Ammon's horn (tissue), 1 donor: ENCODE results near the gene SUCLG2.

Experiments used
- DNase-seq: peaks from one replicate; pipeline ENCODE4 v3.0.0-alpha.2; 2016; ENCODE audit warnings: low spot score

Gene SUCLG2

DNA sequence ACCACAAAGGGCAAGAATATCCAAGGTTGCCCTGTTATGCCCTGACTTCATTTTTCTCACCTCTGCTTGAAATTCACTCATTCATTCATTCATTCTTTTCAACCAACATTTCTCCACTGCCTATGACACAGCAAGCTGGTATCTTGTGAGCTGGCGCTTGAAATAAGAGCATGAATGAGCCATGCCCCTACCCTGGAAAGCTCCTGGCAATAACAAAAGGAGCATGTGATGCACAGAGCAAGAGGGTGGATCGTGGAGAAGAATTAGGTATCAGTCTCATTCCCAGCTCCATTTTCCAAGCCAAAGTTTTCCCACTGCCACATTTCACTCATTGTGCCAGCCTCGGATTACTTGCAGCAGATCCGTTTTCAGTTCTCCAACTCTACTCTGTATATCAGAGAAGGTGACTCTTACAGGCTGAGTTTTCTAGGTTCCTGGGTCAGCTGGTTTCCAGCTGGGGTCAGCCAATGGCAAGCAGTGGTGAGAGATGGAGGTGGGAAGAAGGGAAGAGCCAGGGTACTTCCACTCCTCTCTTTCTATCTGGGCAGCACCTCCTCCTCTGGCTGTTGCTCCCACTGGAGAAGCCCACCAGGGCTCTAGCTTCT is 144.8 kb downstream of the SUCLG2 start:
- DNase-seq = no peak

DNA sequence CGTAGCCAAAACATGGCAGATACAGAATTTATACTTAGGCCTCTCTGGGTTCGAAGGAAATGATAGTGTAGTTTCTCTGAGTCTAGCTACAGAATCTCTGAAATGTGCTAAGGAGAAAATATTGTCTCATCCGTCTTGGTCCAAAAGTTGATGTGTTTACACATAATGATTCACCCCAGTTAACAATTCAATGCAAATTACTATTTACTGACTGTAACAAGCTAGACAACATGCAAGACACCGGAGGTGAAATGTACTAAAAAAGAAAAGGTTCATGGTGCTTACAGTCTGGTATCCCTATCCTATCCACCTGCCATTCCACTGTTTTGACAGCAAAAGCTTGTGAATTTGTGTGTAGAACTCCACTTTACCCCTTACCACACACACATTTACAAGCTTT is 146.8 kb downstream of the SUCLG2 start:
- DNase-seq = no peak

DNA sequence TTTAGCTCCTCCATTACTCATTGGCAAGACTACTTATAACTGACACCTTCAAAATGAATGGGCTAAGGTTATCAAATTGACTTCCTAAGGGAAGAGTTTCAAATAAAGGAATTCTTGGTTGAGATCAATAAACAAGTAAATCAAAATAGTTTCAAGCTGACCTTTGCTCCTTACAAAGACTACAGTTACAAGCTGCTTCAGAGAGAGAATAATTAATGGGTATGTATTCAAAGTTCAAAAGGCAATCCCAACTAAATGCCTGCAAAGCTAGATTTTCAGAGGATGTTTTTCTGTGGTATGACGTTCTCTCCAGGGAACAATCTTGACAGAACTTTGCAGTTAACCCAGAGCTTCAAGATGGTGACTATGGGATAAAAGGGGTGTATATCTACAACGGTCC is 153.7 kb downstream of the SUCLG2 start:
- DNase-seq = no peak

DNA sequence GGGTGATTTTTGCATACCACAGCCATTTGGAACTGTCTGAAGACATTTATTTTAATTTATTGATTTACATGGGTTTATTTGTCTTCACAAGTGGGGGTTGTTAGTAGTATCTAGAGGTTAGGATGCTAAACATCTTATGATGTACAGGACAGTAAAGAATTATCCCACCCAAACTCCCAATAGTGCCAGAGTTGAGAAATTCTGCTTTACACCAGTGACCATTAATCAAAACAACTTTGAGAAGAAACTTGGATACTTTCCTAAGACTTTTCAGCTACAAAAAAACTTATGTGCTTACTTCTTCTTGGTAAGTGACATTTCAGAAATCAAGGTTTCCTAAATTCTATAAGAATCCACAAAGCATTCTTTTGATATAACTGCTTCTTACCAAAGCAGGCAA is 156.7 kb downstream of the SUCLG2 start:
- DNase-seq = no peak

DNA sequence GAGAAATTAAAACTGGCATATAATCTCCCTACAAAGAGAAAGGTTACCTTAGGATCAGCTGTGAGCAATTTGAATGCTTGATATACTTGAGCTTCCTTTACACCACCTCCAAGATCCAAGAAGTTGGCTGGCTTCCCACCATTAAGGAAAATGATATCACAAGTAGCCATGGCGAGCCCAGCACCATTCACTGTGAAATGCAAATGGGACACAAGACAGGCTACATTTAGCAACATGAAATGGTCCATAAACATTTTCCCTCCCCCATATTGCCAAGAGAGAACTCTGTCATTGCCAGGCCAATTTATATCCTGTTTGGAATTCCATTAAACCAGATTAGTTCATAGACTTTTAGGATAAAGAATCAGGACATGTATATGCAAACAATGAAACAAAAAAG is 158.7 kb downstream of the SUCLG2 start:
- DNase-seq = no peak

DNA sequence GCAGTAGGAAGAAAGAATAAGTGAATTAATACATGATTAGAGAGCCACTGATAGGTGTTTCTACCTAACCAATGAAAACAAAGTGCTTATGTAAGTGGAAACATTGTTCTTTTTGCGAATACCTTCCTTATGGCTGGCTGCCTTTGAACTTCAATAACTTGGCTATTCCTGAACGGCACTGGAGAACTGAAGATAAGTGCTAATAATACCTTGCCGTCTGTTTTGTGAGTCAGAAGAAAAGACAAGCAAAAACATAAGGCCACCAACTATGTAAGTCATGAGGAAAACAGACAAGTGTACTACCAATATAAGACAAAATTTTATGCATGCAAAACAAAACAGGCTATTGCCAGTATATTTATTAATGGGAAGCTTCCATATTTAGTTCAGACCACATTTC is 160.6 kb downstream of the SUCLG2 start:
- no peak for DNase-seq

DNA sequence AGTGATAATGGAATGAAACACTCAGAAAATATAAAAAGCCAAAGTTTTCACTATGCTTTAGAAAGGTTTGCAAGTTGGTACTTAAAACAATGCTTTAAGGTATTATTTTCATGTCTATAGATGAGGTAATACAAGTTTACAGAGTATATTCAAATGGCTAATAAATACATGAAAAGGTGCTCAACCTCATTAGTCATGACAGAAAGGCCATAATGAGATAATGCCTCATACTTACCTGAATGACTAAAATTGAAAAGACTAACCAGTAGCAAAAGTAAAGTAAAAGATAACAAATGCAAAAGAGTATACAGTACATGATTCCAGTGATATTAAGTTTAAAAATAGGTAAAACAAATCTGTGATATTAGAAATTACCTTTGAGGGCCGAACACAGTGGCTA is 163.8 kb downstream of the SUCLG2 start:
- DNase-seq = no peak

DNA sequence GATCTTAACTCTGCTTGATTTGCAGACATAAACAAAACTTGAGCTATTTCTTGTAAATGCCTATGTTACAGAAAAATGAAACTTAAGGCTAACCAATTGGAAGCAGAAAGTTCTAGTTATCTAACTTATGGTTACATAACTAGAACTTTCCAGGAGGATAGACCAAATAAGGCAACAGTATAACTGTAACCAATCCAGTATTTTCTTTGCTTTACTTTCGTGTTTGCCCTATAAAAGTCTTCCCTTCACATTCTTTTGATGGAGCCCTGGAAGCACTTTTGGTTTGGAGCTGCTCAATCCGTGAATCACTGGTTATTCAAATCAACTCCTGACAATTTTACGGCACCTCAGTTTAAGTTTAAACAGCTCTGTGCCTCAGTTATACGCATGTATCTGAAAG is 164.6 kb downstream of the SUCLG2 start:
- DNase-seq = no peak

DNA sequence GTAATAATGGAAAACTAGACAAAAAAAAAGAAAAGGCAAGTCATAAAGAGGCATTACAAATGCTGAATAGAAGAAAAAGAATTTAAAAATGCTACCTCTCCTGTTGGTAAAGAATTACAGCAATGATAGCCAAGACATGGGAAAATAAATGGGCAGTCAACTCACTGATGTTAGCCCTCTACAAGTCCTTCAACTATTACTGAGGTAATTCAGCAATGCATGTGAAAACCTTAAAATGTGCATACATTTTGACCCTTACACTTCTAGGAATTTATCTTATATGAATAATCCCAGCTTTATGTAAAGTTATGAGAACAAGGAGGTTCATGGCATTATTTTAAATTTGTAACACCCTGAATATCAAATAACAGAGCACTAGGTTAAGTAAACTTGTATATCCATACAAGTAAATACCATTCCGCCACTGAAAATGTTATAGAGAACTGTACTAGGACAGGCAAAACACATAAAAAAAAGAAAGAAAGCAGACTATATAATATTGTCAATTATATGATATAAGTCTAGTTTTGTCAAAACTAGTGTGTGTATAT is 166.8 kb downstream of the SUCLG2 start:
- no peak for DNase-seq

DNA sequence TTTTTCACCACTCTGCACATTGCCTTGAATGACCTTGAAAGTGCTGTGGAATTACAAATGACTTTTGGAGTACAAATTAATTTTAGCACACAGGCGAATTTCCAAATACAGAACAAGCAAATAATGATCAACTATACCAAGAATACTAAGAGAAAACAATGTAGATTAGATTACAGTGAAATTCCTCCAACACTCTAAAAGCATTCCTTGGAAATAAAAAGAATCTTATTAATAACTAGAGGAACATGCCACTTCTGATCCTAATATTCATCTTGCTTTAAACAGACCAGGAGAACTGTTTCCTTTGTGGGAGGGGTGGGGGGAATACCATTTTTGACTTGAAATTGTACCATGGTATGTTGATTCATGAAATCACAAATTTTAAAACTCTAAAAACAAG is 167.5 kb downstream of the SUCLG2 start:
- DNase-seq = no peak

DNA sequence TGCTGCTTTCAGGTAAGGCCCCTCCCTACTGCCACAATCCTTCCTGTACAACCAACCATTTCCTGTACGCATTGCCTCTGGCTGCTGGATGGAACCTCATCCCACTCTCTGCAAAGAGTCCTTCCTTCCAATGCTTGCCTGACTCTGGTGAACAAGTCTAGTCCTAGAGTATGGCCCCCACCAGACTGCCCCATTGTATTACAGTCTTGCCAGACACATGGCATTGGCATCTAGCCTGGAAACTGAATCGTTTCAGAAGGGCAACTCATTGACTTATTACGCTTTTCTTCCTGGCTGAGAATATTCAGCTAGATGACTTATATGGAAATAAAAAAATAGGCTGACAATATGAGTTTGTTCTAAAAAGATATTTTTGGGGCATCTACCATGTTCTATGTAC is 170.3 kb downstream of the SUCLG2 start:
- DNase-seq = no peak

DNA sequence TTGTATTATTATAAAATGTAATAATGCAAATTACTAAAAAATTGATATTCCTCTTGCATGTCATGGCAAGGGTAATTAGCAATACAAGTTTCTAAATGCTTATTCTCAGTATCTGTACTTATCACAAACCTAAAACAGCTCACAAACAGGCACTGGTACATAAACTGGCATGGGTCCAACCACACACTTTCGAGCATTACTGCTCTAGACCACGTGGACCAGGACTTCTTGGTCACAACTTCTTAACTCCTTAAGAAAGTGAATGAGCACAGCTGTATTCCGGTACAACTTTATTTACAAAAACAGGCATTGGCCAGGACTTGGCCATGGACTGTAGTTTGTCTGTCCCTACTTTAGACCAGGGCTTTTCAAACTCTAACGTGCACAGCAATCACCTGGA is 173.3 kb downstream of the SUCLG2 start:
- DNase-seq = no peak

DNA sequence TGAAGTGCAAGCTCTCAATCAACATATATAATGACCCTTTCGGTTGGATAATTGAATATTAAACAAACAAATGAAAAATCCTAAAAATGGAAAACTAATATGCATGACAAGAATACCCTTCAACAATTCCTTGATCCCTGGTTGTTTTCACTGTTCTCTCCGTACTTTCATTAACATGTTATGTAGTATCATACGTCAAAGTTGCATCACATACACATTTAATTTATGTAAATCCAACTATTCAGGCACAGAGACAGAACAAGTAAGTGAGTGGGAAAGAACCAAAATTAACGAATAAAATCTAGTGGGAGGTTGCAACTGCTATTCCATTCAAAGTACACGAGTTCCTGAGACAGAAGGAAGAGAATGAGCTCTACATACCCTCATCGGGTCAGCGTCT is 176.0 kb downstream of the SUCLG2 start:
- no peak for DNase-seq

DNA sequence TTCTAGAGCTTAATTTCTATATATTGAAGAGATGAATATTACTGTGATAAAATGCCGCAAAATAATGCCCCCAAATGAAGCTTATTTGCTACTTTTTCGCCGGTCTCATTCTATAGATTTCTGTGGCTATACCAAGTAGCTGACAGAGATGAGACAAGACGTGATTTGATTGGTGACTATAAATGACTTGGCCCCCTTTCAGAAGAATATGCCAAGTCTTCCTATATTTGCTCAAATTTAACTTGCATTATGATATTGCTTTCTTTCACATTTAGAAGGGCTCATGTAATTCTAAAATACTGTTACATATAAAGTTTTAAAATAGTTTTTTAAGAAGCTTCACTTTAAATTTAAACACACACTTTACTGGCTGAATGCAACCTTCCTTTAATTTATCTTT is 180.1 kb downstream of the SUCLG2 start:
- DNase-seq = no peak

DNA sequence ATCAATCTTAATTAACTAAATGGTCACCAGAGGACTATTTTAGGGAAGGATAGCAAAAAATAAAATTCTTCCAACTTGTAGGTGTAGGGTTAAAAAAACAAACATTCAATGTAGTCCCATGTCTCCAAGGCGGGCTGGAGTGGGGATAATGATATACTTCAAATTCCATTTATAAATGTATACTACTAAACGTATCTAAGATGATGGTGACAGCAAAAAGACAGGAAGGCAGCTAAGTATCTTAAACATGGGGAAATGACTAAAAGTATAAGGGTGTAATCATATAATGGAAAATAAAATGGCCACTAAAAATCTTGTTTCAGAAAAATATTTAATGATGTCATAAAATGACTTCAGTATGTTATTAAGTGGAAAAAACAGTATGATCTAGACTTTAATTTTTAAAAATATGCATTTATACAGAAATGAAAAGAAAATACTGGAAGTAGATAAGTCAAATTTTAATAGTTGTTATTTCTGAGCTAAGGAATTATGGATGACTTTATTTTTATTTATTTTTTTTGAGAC is 181.7 kb downstream of the SUCLG2 start:
- no peak for DNase-seq

DNA sequence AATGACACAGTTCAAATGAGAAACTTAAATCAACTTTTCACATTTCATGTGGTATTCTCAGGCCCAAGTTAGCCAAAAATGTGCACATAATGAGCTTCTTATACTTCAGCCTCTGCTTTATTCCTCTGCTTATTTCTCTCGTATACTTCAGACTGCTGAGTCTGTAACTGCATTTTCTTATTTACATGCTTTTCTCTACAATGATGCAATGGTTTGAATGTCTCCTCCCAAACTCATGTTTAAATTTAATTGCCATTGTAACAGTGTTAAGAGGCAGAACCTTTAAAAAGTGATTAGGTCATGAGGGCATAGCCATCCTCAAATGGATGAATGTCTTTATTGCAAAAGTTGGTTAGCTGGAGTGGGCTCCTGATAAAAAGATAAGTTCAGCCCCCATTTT is 184.2 kb downstream of the SUCLG2 start:
- no peak for DNase-seq

DNA sequence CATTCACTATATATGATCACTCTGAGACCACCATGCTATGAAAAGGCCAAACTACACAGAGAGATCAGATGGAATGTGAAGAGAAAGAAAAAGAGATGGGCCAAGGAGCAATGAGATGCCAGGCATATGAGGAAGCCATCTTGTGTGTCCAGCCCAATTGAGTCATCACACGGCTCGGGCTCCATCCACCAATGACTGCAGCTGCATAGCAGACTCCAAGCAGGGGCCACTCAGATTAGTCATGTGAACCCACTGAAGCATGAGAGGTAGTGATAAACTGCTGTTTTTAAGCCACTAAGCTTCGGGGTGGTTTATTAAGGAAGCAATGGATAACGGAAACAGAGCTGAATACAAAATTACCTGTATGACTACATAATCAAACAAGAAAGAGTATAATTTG is 185.9 kb downstream of the SUCLG2 start:
- no peak for DNase-seq

DNA sequence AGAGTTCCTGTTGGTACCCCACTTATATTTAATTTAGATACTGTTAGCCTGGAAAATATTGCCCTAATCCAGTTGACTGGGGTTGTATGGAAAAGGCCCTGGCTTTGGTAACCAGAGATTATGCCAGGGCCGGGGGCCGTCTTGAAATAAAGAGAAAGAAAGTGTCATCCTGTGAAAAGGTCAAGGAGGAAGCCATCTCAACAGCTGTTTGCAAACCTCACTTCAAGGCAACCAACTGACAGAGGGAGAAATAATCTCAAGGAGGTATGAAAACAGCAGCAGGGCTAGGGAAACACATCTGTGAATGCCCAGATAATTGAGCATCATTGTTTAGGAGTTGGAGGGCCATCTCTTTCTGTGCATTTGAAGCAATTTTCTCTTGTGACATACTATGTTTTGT is 190.8 kb downstream of the SUCLG2 start:
- no peak for DNase-seq

DNA sequence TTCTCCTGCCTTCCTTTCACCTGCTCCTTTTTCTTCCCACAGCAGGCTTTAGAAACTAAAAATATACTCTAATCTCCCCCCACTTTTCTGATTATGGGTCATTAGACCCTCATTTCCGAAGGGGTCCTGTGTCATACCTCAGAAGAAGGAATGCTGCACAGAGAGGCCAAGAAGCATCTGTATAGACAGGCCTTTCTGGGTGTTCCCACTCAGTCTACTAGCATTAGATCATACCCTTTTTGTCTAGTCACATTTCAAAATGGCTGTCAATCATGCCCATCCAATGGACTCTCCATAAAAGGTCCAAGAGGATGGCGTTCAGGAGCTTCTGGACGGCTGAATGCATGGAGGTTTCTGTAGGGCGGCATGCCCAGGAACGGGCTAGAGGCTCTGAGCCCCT is 192.2 kb downstream of the SUCLG2 start:
- no peak for DNase-seq

DNA sequence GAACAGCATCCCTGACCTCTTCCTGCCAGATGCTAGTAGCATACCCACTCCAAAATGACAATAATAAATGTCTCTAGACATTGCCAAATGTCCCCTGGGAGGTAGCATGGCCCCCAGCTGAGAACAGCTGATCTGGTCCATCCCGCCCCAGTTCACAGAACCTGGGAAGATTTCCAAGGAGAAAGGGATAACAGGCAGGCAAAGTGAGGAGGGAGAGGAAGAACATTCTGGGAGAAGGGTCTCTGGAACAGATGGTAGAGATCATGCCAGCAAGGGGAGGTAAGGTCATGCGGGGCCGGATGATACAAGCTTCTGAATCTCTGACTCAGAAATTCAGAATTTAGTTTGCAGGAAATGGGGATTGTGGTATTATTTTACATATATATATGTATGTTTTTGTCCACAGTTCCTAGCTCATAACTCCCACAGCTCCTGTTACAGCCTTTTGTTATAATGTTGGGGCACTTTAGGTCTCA is 192.7 kb downstream of the SUCLG2 start:
- DNase-seq = no peak

DNA sequence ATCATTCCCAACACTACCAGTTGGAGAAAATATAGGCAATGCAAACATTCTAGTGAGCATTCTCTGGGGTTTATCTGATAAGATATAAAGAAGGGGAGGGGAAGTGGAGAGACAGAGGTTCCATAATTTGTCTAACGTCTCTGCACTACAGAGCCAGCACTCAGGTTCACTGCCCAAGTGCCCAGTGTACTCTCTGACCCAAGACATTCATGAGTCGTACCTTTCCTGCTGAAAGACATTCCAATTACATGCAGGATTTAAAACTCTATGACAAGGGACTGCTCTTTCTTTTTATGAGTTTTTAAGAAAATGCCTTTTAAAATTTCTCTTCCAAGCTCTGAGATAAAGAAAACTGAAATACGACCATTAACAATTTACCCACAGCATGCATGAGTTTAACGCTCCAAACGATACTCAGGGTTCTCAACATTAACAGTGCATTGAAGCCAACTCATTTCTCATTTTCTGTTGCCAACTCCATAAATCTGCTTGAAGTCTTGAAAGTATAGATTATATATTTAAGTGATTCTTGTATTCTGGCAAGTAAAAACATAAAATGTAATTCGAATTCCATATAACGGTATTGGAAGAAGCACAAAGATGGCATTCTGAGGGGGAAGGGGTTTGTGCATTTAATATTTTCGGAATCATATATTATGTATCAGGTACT is 193.4 kb downstream of the SUCLG2 start:
- DNase-seq = no peak

DNA sequence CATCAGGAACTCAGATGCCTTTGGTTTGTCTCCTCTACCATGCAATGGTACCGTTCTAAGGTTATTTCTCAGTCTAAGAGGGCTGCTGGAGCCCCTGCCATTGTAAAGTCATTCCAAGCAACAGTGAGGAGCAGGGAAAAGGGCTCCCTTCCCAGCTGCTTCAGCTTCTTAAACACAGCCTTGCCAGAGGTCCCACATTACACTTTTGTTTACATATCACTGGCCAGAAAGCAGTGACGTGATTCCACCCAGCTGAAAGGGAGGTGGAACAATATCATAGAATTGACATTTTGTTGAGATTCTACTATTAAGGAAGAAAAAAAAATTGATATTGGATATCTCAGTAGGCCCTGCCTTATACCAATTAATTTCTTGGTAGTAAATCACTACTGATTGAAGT is 194.6 kb downstream of the SUCLG2 start:
- no peak for DNase-seq

DNA sequence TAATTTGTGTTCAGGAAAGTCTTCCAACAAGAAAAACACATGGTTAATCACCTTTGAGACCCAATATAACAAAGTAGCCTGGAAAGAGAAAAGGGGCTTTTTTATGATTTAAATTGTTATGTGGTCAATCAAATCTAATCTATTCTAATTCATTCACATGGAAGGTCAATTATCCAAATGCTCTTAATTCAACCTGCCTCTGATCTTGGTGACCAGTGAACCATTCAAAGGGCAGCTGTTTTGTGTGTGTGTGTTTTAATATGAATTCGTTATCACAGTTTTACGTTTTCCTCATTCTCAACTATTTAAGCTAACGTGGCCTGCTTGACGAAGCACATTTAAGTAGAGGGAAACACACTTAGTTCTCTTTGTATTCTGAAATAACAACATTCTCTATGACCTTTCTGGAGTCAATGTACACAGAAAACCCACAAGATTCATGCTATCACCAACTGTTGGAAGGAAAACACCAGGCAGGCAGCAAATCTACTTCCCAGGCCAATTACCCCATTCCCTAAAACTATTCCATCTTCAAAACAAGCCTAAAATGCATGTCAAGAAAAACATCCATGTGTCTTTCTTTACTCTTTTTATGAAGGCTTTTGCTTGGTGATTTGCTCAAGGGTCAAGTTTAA is 195.4 kb downstream of the SUCLG2 start:
- DNase-seq = no peak
